ENCODE data around the gene KIF15. TPM values are rescaled to one million over a fixed set of nuclear protein-coding genes. Genes with fewer than 3 reads are reported as not detected.

Gene KIF15
- total and polyA plus RNA-seq, 7 donors: 0.07 to 1.2 (median 0.25) TPM

GRCh38 chr3:44722103-44722401 is 39.5 kb upstream of the KIF15 start:
- no peak for TF ChIP-seq CTCF (IDR thresholded peaks at IDR 0.05)
- DNase-seq: no peak
- intact Hi-C loops (cut with DNase I): no loop called here
- WGBS, 3 donors: 97 to 100% (median 100%) methylated on average over 1 of the region's 1 CpG
- Histone ChIP-seq H3K4me3 (no peak overlapping the region), H3K4me1 (no peaks in the 10 kb centered on the region), H3K27ac (no peak overlapping the region), H3K27me3 (ENCODE audit: insufficient read depth in 3 of 3, low read length in 2 of 3) (no peaks in the 10 kb centered on the region), H3K36me3 (ENCODE audit: insufficient read depth in 1 of 2, low read depth in 1 of 2) (peaks cover 35 to 40% of the 10 kb centered on the region in 2 donors), H3K9me3 (peaks cover 98% of the 10 kb centered on the region)
- no peak for ATAC-seq

DNA sequence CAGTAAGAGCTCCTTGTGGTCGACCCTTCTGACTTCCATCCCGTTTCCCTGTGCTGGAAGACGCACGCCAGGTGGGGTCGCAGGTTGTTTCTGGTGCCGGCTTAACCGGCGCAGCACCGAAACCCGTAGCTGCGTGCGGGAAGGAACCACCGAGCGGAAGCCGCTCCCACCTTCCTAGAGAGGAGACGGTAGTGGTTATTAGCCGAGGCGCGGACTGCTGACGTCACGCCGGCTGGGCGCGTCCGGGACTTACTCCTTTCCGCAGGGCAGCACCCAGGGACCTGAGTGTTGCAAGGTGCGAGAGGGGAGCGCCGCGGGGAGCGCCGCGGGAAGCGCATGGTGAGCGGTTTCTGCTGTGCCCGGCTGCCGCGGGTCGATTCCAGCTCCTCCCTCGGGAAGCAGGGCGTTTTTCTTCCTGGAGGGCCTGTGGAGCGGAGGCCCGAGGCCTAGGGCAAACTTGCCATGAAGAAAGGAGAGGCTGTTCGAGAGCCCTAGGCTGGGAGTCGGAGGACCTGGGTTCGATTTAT is 32.1 kb upstream of the KIF15 start, which contains the start of gene ZNF501:
Gene ZNF501, plus strand, starts transcription at position 252 of the 527 bp plus-strand sequence. CDS start 4,787 bp downstream, outside the sequence.
- Histone ChIP-seq H3K9me3 (peaks cover 78% of the 10 kb centered on the region), H3K4me1 (no peaks in the 10 kb centered on the region), H3K36me3 (ENCODE audit: insufficient read depth in 1 of 2, low read depth in 1 of 2) (peaks cover 21 to 32% of the 10 kb centered on the region in 2 donors), H3K27me3 (ENCODE audit: insufficient read depth in 3 of 3, low read length in 2 of 3) (no peaks in the 10 kb centered on the region), H3K27ac (peak within 1 kb of the TSS; percentile 61), H3K4me3 (peak within 1 kb of the TSS; percentile 77)
- ATAC-seq (peak; percentile 99 to 100 (median 100)), DNase-seq (peak; percentile 96 to 97)
- no peak for TF ChIP-seq CTCF (IDR thresholded peaks at IDR 0.05)
- WGBS, 3 donors: 0 to 1% (median 1%) methylated on average over 43 to 46 of the region's 46 CpGs
- intact Hi-C loops (cut with DNase I): loop anchor here (2.0 kb wide), 1 partner anchor 17 kb away; the partner anchor contains the start of gene ZNF502 (in 2 of the 2)

GRCh38 chr3:44734646-44735168 is 26.9 kb upstream of the KIF15 start:
- intact Hi-C loops (cut with DNase I): no loop called here
- no peak for TF ChIP-seq CTCF (IDR thresholded peaks at IDR 0.05)
- peaks cover 88% of the 10 kb centered on the region for H3K9me3 ChIP-seq

DNA sequence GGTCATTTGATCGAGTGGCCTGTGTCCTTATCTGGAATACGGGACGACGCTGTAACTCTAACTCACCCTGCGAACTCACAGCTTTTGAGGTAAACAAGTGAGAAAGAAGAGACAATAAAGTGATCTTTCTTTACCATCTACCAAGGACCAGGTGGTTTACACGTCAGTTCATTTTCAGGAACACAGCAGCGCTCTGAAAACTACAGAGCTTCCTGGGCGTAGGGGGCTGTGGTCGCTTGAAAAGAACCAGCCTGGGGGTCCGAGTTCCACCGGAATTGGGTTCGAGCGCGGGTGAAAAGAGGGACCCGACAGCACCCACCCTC is 532 bp upstream of the KIF15 start:
- H3K27ac ChIP-seq: peak overlapping the region; percentile 89

More at GRCh38 chr3:44734646-44735168, 26.9 kb upstream of the KIF15 start:
- H3K27ac ChIP-seq: no peak overlapping the region
- no peak for ATAC-seq
- H3K4me1 ChIP-seq: no peaks in the 10 kb centered on the region
- H3K4me3 ChIP-seq: no peak overlapping the region
- H3K27me3 ChIP-seq (ENCODE audit: insufficient read depth in 3 of 3, low read length in 2 of 3): no peaks in the 10 kb centered on the region
- no peak for DNase-seq
- peaks cover 27 to 42% of the 10 kb centered on the region in 2 donors for H3K36me3 ChIP-seq (ENCODE audit: insufficient read depth in 1 of 2, low read depth in 1 of 2)
- 95 to 99% (median 98%) methylated on average over 3 of the region's 3 CpGs for WGBS, 3 donors

More for the DNA sequence above, 532 bp upstream of the KIF15 start:
- TF ChIP-seq CTCF (IDR thresholded peaks at IDR 0.05): no peak
- Histone ChIP-seq H3K27me3 (ENCODE audit: insufficient read depth in 3 of 3, low read length in 2 of 3) (no peaks in the 10 kb centered on the region), H3K9me3 (peaks cover 9% of the 10 kb centered on the region), H3K36me3 (ENCODE audit: insufficient read depth in 1 of 2, low read depth in 1 of 2) (peaks cover 4 to 28% of the 10 kb centered on the region in 2 donors), H3K4me3 (peak overlapping the region; percentile 94), H3K4me1 (peaks cover 7% of the 10 kb centered on the region)
- ATAC-seq: peak in 2 of 4 donors; percentile 10 to 34
- intact Hi-C loops (cut with DNase I): loop anchor here in 1 of 2 donors (1.0 to 5.0 kb wide), 3 partner anchors 29 to 151 kb away; partner anchors contain the start of gene TMEM42
- no peak for DNase-seq
- 1 to 3% (median 1%) methylated on average over 15 of the region's 15 CpGs for WGBS, 3 donors

Data from psoas muscle (tissue), 8 donors.